HG02870 (cell line): Measurements from ENCODE around the gene SNX19.

ENCODE experiments used
- ATAC-seq: cut with Tn5 transposase; IDR thresholded peaks from one replicate; pipeline ENCODE4 v1.9.1; 2021; ENCODE audit warnings: mild to moderate bottlenecking, moderate library complexity; ENCODE audit not compliant: unreplicated experiment

The SNX19 gene

GRCh38 chr11:130849215-130849568, 67.1 kb downstream of the SNX19 start:
- ATAC-seq, result no peak

- no peak for ATAC-seq
These were observed 67.7 kb downstream of the SNX19 start for GRCh38 chr11:130848361-130849214.

- ATAC-seq, result no peak
These were observed 68.8 kb downstream of the SNX19 start for GRCh38 chr11:130847517-130847916.

- no peak for ATAC-seq
These were observed 69.7 kb downstream of the SNX19 start for GRCh38 chr11:130846606-130847005.

- ATAC-seq, result no peak
These were observed 74.3 kb downstream of the SNX19 start for GRCh38 chr11:130842001-130842400.

- no peak for ATAC-seq
These were observed 75.6 kb downstream of the SNX19 start for GRCh38 chr11:130840679-130841078.

GRCh38 chr11:130839981-130840666, 76.2 kb downstream of the SNX19 start:
- ATAC-seq, result no peak

GRCh38 chr11:130837194-130837593, 79.1 kb downstream of the SNX19 start:
- ATAC-seq, result no peak

- no peak for ATAC-seq
These were observed 81.4 kb downstream of the SNX19 start for GRCh38 chr11:130834886-130835285.

- ATAC-seq, result no peak
These were observed 83.5 kb downstream of the SNX19 start for GRCh38 chr11:130832566-130833425.

- ATAC-seq, result no peak
These were observed 84.3 kb downstream of the SNX19 start for GRCh38 chr11:130831976-130832375.

GRCh38 chr11:130831506-130831905, 84.8 kb downstream of the SNX19 start:
- ATAC-seq, result no peak

- no peak for ATAC-seq
These were observed 85.7 kb downstream of the SNX19 start for GRCh38 chr11:130830566-130830965.

- ATAC-seq, result no peak
These were observed 86.3 kb downstream of the SNX19 start for GRCh38 chr11:130829920-130830511.

- no peak for ATAC-seq
These were observed 87.5 kb downstream of the SNX19 start for GRCh38 chr11:130828741-130829140.

- ATAC-seq, result no peak
These were observed 88.6 kb downstream of the SNX19 start for GRCh38 chr11:130827451-130828377.

GRCh38 chr11:130826572-130826971, 89.7 kb downstream of the SNX19 start:
- no peak for ATAC-seq

- ATAC-seq, result no peak
These were observed 90.3 kb downstream of the SNX19 start for GRCh38 chr11:130825983-130826382.

- ATAC-seq, result no peak
These were observed 90.7 kb downstream of the SNX19 start for GRCh38 chr11:130825561-130825960.
